Mammary epithelial cell (primary cell): ENCODE results near the gene THEM4.

ENCODE experiments used
- EZH2 ChIP-seq: IDR thresholded peaks from 2 replicates; pipeline ENCODE4 v1.6.1; 2012; ENCODE audit warnings: low read length, inconsistent platforms, borderline replicate concordance
- TF ChIP-seq, protein P1 (sequence below), 2 donors: IDR thresholded peaks in 1 of 2; conservative IDR thresholded peaks in 1 of 2; 2 replicates each; pipeline ENCODE4 v1.5.1; 2011 to 2012; ENCODE audit warnings: inconsistent platforms in 2 of 2, low read length in 2 of 2, mild to moderate bottlenecking in 2 of 2, control low read depth in 1 of 2, low read depth in 1 of 2; ENCODE audit not compliant: insufficient read depth in 1 of 2; ENCODE audit errors: extremely low read depth in 1 of 2

DNA sequence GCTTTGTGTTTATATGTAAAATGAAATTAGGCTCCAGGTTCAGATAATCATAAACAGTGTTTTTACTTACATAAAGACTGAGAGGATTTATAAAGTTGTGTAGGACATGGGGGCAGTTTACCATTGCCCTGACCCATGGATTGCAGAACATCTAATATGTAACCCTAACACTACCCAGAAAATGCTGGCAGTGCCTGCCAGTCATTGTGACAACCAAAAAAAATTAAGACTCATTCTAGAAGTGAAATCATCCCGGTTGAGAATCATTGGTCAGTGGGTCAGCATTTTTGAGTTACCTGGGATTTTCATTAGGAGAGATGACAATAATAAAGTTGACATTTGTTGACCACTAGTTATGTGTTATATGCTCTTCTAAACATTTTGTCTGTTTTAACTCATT lies 31.2 kb upstream of the THEM4 start:
- TF ChIP-seq, protein P1, sequence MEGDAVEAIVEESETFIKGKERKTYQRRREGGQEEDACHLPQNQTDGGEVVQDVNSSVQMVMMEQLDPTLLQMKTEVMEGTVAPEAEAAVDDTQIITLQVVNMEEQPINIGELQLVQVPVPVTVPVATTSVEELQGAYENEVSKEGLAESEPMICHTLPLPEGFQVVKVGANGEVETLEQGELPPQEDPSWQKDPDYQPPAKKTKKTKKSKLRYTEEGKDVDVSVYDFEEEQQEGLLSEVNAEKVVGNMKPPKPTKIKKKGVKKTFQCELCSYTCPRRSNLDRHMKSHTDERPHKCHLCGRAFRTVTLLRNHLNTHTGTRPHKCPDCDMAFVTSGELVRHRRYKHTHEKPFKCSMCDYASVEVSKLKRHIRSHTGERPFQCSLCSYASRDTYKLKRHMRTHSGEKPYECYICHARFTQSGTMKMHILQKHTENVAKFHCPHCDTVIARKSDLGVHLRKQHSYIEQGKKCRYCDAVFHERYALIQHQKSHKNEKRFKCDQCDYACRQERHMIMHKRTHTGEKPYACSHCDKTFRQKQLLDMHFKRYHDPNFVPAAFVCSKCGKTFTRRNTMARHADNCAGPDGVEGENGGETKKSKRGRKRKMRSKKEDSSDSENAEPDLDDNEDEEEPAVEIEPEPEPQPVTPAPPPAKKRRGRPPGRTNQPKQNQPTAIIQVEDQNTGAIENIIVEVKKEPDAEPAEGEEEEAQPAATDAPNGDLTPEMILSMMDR (conservative IDR thresholded peaks at IDR 0.05 in 1 of 2, IDR thresholded peaks at IDR 0.05 in 1 of 2; ENCODE audit: extremely low read depth in 1 of 2, insufficient read depth in 1 of 2, low read depth in 1 of 2, low read length in 2 of 2): no peak
- no peak for TF ChIP-seq EZH2
